Mesenchymal stem cell (in vitro differentiated cells and primary cell): ENCODE measurements around the gene APOD.
"Not testable (repeated sequence)": the region's sequence is repeated elsewhere in the genome, so short reads cannot be mapped to it uniquely, and the experiment has no call there.

Experiments used
- DNase-seq: peaks from one replicate; pipeline ENCODE4 v3.0.0-alpha.2; 2013
- H2AFZ ChIP-seq: one replicate; pipeline ENCODE4 v1.6.1; 2013; ENCODE audit warnings: low read depth, mild to moderate bottlenecking, control low read depth, inconsistent platforms, low read length, moderate library complexity
- H2AK5ac ChIP-seq: 2 replicates; pipeline ENCODE4 v1.6.1; 2013; ENCODE audit warnings: low read length, moderate library complexity, mild to moderate bottlenecking, inconsistent platforms; ENCODE audit not compliant: severe bottlenecking
- H2BK120ac ChIP-seq: one replicate; pipeline ENCODE4 v1.6.1; 2013; ENCODE audit warnings: low read depth, mild to moderate bottlenecking, inconsistent platforms, low read length, moderate library complexity
- H2BK12ac ChIP-seq, 2 experiments: one replicate each; pipeline ENCODE4 v1.6.1; 2013; ENCODE audit warnings: inconsistent platforms in 2 of 2, low read length in 2 of 2, mild to moderate bottlenecking in 2 of 2, moderate library complexity in 2 of 2, control low read depth in 1 of 2
- H2BK15ac ChIP-seq: one replicate; pipeline ENCODE4 v1.6.1; 2013; ENCODE audit warnings: mild to moderate bottlenecking, low read depth, inconsistent platforms; ENCODE audit not compliant: poor library complexity, severe bottlenecking
- H2BK5ac ChIP-seq: 2 replicates; pipeline ENCODE4 v1.6.1; 2013; ENCODE audit warnings: low read depth, mild to moderate bottlenecking, low read length, control low read depth, inconsistent platforms; ENCODE audit not compliant: poor library complexity, severe bottlenecking
- H3K14ac ChIP-seq, 2 experiments: one replicate each; pipeline ENCODE4 v1.6.1; 2013; ENCODE audit warnings: inconsistent platforms in 2 of 2, low read length in 2 of 2, control low read depth in 1 of 2, mild to moderate bottlenecking in 1 of 2, moderate library complexity in 1 of 2
- H3K18ac ChIP-seq, 2 experiments: one replicate each; pipeline ENCODE4 v1.6.1; 2013; ENCODE audit warnings: inconsistent platforms in 2 of 2, low read length in 2 of 2, control low read depth in 1 of 2, low read depth in 1 of 2, mild to moderate bottlenecking in 1 of 2
- H3K23ac ChIP-seq, 2 experiments: one replicate each; pipeline ENCODE4 v1.6.1; 2013; ENCODE audit warnings: inconsistent platforms in 2 of 2, low read length in 2 of 2, mild to moderate bottlenecking in 2 of 2, moderate library complexity in 2 of 2, control low read depth in 1 of 2
- H3K27ac ChIP-seq: 2 replicates; pipeline ENCODE4 v1.5.1; 2013; ENCODE audit warnings: mild to moderate bottlenecking, moderate library complexity, low read length, control low read depth, inconsistent platforms; ENCODE audit not compliant: poor library complexity, severe bottlenecking
- H3K27me3 ChIP-seq, 2 experiments: 2 replicates each; pipeline versions ENCODE4 v1.6.1 to v1.7.0; 2013; ENCODE audit warnings: low read length in 2 of 2, mild to moderate bottlenecking in 2 of 2, moderate library complexity in 2 of 2, control low read depth in 1 of 2, inconsistent platforms in 1 of 2; ENCODE audit not compliant: control insufficient read depth in 1 of 2, insufficient read depth in 1 of 2
- H3K36me3 ChIP-seq, 2 experiments: 2 replicates each; pipeline versions ENCODE4 v1.6.1 to v1.7.0; 2013; ENCODE audit warnings: low read length in 2 of 2, control low read depth in 1 of 2, inconsistent platforms in 1 of 2, low read depth in 1 of 2, mild to moderate bottlenecking in 1 of 2; ENCODE audit not compliant: insufficient read depth in 2 of 2, control insufficient read depth in 1 of 2
- H3K4ac ChIP-seq, 2 experiments: one replicate each; pipeline ENCODE4 v1.6.1; 2013; ENCODE audit warnings: inconsistent platforms in 2 of 2, low read length in 2 of 2, mild to moderate bottlenecking in 2 of 2, moderate library complexity in 2 of 2, control low read depth in 1 of 2, low read depth in 1 of 2
- H3K4me1 ChIP-seq: 2 replicates; pipeline ENCODE4 v1.6.1; 2013; ENCODE audit warnings: low read depth, low read length, control low read depth; ENCODE audit not compliant: control insufficient read depth, insufficient read depth
- H3K4me2 ChIP-seq: 2 replicates; pipeline ENCODE4 v1.6.1; 2013; ENCODE audit warnings: low read length, mild to moderate bottlenecking, inconsistent platforms; ENCODE audit not compliant: poor library complexity, severe bottlenecking
- H3K4me3 ChIP-seq, 2 experiments: 2 replicates each; pipeline versions ENCODE4 v1.5.1 to v1.7.0; 2013; ENCODE audit warnings: low read length in 2 of 2, mild to moderate bottlenecking in 2 of 2, control low read depth in 1 of 2, low read depth in 1 of 2; ENCODE audit not compliant: insufficient read depth in 1 of 2
- H3K79me1 ChIP-seq: replicated peaks from 2 replicates; pipeline ENCODE4 v1.6.1; 2013; ENCODE audit warnings: mild to moderate bottlenecking, control low read depth, low read length, inconsistent platforms; ENCODE audit not compliant: poor library complexity, severe bottlenecking
- H3K9ac ChIP-seq: 2 replicates; pipeline ENCODE4 v1.7.0; 2013; ENCODE audit warnings: mild to moderate bottlenecking, low read length, moderate library complexity
- H3K9me3 ChIP-seq: 2 replicates; pipeline ENCODE4 v1.7.0; 2013; ENCODE audit warnings: mild to moderate bottlenecking, low read length; ENCODE audit not compliant: control insufficient read depth
- H4K8ac ChIP-seq: one replicate; pipeline ENCODE4 v1.6.1; 2013; ENCODE audit warnings: inconsistent platforms, mild to moderate bottlenecking, low read length, moderate library complexity
- H4K91ac ChIP-seq: one replicate; pipeline ENCODE4 v1.6.1; 2013; ENCODE audit warnings: mild to moderate bottlenecking, low read length, inconsistent platforms
- WGBS: methylation state at CpG from one replicate; pipeline ENCODE4 v1.1.7; 2013; ENCODE audit warnings: mixed read lengths; 5-methylcytosine and 5-hydroxymethylcytosine counted together

Gene APOD

DNA sequence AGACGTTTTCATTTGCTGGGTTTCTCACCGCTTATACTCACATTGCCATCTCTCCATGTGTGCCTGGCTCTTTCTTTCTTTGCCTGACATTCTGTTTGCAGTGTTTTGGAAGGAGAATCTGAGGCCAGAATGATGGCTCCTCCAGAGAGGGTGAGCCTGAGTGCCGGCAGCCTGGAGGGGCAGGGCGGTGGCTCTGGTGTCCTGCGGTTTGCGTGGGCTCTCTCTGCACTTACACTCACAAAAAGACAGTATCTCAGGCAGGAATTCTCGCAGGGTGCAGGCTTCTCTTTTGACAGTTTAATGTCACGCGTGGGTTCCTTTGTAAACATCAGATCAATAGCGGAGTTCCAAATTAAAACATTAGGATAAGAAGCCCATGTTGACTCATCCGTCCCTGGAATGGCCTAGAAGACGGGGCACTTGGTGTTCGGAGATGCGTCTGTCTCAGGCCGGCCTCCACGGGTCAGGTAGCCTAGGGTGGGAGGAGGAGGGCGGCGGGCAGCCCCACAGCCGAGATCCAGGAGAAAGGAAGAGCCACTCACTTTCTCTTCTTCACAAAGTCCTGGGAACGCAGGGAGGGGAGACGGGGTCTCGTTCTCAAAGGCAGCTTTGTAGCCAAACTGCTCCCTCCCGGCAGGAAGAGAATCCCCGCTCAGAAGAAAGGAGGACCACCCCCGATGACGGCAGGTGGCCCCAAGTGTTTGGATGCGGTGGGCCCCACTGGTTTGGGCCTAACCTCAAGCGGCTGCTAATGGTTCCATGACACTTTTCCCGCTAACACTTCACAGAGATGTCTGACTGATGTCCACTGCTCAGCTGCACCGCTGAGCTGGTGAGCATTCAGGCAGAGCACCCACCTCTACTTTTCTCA lies 44.0 kb upstream of the APOD start:
- peaks cover 3 to 16% of the 10 kb centered on the region in 2 experiments for H3K27me3 ChIP-seq
- not testable (repeated sequence) for H3K23ac ChIP-seq, H2BK120ac ChIP-seq, H3K4me3 ChIP-seq, H3K9ac ChIP-seq, H4K91ac ChIP-seq, H3K27ac ChIP-seq, H3K18ac ChIP-seq, H4K8ac ChIP-seq, H3K4me2 ChIP-seq, H3K9me3 ChIP-seq, H3K79me1 ChIP-seq, H3K4me1 ChIP-seq, H3K14ac ChIP-seq, H2AK5ac ChIP-seq, H3K4ac ChIP-seq, H2BK5ac ChIP-seq, H2AFZ ChIP-seq, DNase-seq, H2BK15ac ChIP-seq, H3K36me3 ChIP-seq, H2BK12ac ChIP-seq
- 70% methylated on average over 19 of the region's 30 CpGs for WGBS

DNA sequence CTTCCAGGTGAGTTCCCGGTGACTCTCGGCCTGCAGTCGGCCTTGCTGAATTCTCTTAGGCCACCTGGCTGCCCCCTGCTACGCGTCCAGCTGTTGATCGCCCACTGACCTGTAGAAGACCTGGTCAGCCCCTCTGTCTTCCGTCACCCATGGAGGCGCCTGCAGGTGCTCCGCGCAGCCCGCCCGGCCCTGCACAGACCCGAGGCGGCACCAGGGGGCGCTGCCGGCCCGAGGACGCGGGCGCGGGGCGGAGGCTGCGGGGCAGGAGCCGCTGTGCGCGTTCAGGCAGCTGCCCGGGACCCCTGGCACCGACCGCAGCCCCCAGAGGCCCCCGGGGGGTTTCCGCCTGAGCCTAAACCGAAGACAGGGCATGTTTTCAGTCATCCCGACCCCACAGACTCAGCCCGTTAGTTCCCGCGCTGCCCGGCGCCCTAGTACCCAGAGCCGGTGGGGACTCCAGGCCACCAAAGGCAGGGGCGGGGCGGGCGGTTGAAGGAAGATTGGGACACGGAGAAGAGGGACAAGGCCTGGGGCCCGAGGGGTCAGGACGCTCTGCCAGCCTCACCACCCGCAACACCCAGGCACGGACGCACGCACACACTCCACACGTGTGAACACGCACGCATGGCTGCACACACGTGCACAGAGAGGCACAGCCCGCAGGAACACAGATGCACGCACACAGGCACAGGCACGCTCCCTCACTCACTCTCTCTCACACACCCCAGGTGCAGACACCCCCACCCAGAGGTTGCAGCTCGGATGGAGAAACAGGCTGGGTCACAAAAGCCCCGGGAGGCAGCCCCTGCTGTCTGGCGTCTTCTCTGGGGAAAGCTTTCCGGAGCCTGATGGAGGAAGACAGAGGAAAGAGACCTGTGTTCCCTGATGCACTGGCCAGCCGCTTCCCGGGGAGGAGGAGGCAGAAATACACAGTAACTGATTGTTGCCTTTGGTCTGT lies 41.1 kb upstream of the APOD start:
- not testable (repeated sequence) for H3K9ac ChIP-seq, H4K91ac ChIP-seq, H2BK12ac ChIP-seq, H3K9me3 ChIP-seq, H3K14ac ChIP-seq, H3K36me3 ChIP-seq, H3K27ac ChIP-seq, H3K4ac ChIP-seq, H2BK15ac ChIP-seq, H2AK5ac ChIP-seq, H4K8ac ChIP-seq, H2BK120ac ChIP-seq, H2AFZ ChIP-seq, H3K4me2 ChIP-seq, H3K79me1 ChIP-seq, H2BK5ac ChIP-seq, H3K23ac ChIP-seq, H3K18ac ChIP-seq, DNase-seq, H3K4me1 ChIP-seq, H3K4me3 ChIP-seq
- peaks cover 3 to 16% of the 10 kb centered on the region in 2 experiments for H3K27me3 ChIP-seq
- no CpG with 5 or more reads among the region's 62 CpGs for WGBS

DNA sequence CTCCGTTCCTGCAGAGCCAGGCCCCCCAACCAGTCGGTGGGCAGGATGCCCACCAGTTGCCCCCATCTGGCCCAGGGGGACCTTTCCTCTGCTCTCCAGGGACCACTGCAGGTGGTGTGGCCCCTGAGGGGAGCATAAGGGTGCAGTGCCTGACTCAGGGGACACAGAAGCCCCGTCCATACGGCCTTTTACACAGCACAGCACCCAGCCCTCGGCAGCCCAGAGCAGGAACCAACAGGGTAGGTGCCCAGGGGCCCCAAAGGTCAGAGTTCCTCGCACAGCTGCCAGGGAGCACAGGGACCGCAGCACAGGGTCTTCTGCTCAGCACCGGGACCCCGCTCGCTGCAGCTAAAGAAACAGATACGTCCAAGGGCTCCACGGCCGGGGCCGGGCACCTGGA lies 40.4 kb upstream of the APOD start:
- not testable (repeated sequence) for DNase-seq, H2AFZ ChIP-seq, H3K23ac ChIP-seq, H3K4ac ChIP-seq, H2BK12ac ChIP-seq, H3K4me3 ChIP-seq, H3K9ac ChIP-seq, H2BK15ac ChIP-seq, H4K8ac ChIP-seq, H3K4me1 ChIP-seq, H3K9me3 ChIP-seq, H4K91ac ChIP-seq, H3K36me3 ChIP-seq, H3K18ac ChIP-seq, H2BK5ac ChIP-seq, H3K79me1 ChIP-seq, H2BK120ac ChIP-seq, H2AK5ac ChIP-seq, H3K27ac ChIP-seq, H3K4me2 ChIP-seq, H3K14ac ChIP-seq
- no CpG with 5 or more reads among the region's 14 CpGs for WGBS
- peaks cover 3 to 16% of the 10 kb centered on the region in 2 experiments for H3K27me3 ChIP-seq
